PC-9 (cell line): ENCODE data around the gene ECI2. TPM values are rescaled to one million over a fixed set of nuclear protein-coding genes. Genes with fewer than 3 reads are reported as not detected.
A peak's percentile ranks its signal among the peaks of the same experiment; 100 is the strongest.

Experiments used
- BruUV-seq: library from RNA; stranded (reverse); fragments of 400-500 nt; replicated peaks from 2 replicates; lab custom pipeline; 2021; lab: Mats Ljungman, UMichigan
- CTCF ChIA-PET: fragments of 300-600 bp; sonication (Branson Sonifier 250); formaldehyde crosslinking; loops from one replicate; lab custom pipeline; 2022; ENCODE audit warnings: antibody characterized with exemption; lab: Charles Lee
- POLR2A ChIA-PET: fragments of 300-600 bp; sonication (Branson Sonifier 250); formaldehyde crosslinking; loops from one replicate; lab custom pipeline; 2022; ENCODE audit warnings: antibody characterized with exemption; ENCODE audit not compliant: unreplicated experiment; lab: Charles Lee
- DNase-seq, 2 experiments: peaks; one replicate each; pipeline versions ENCODE4 v3.0.0 to v3.0.0-alpha.2; 2015 to 2022; ENCODE audit warnings: mixed read lengths in 1 of 2
- H2AFZ ChIP-seq: fragments of 200-600 bp; sonication (generic); 2 replicates; pipeline ENCODE4 v1.8.1; 2017; ENCODE audit warnings: antibody characterized with exemption
- H3F3A ChIP-seq: fragments of 200-600 bp; sonication (generic); 2 replicates; pipeline ENCODE4 v1.8.1; 2017; ENCODE audit warnings: antibody characterized with exemption, mild to moderate bottlenecking, low read depth; ENCODE audit not compliant: insufficient read depth
- H3K27ac ChIP-seq: fragments of 200-600 bp; sonication (generic); 2 replicates; pipeline ENCODE4 v1.6.1; 2016; ENCODE audit warnings: mixed run types
- H3K27me3 ChIP-seq: fragments of 200-600 bp; sonication (generic); 2 replicates; pipeline ENCODE4 v1.6.1; 2016; ENCODE audit warnings: low read depth, mixed run types; ENCODE audit not compliant: insufficient read depth
- H3K36me3 ChIP-seq: fragments of 200-600 bp; sonication (generic); 2 replicates; pipeline ENCODE4 v1.6.1; 2016; ENCODE audit warnings: low read depth, mixed run types
- H3K4me1 ChIP-seq: fragments of 200-600 bp; sonication (generic); replicated peaks from 2 replicates; pipeline ENCODE4 v1.6.1; 2016; ENCODE audit warnings: mixed run types; ENCODE audit not compliant: insufficient read depth
- H3K4me2 ChIP-seq: fragments of 200-600 bp; sonication (generic); 2 replicates; pipeline ENCODE4 v1.6.1; 2017; ENCODE audit warnings: mixed run types
- H3K4me3 ChIP-seq: fragments of 200-600 bp; sonication (generic); 2 replicates; pipeline ENCODE4 v1.6.1; 2016; ENCODE audit warnings: mixed run types
- H3K79me2 ChIP-seq: fragments of 200-600 bp; sonication (generic); 2 replicates; pipeline ENCODE4 v1.6.1; 2017; ENCODE audit warnings: low read depth, mixed run types
- H3K9me2 ChIP-seq: fragments of 200-600 bp; sonication (generic); 2 replicates; pipeline ENCODE4 v1.8.1; 2017; ENCODE audit warnings: mild to moderate bottlenecking; ENCODE audit not compliant: insufficient read depth
- H3K9me3 ChIP-seq: fragments of 200-600 bp; sonication (generic); 2 replicates; pipeline ENCODE4 v1.8.1; 2016; ENCODE audit warnings: low read depth; ENCODE audit not compliant: insufficient read depth
- H4K20me1 ChIP-seq: fragments of 200-600 bp; sonication (generic); 2 replicates; pipeline ENCODE4 v1.8.1; 2017; ENCODE audit not compliant: insufficient read depth
- CTCF ChIP-seq: fragments of 200-600 bp; sonication (generic); conservative IDR thresholded peaks from 2 replicates; pipeline ENCODE4 v1.6.1; 2017; ENCODE audit warnings: mixed run types, antibody characterized with exemption, mild to moderate bottlenecking, moderate library complexity
- EZH2 ChIP-seq: fragments of 200-600 bp; sonication (generic); IDR thresholded peaks from 2 replicates; pipeline ENCODE4 v1.8.0; 2017; ENCODE audit warnings: antibody characterized with exemption, low read depth
- intact Hi-C: fragments of 100-400 bp; cut with micrococcal nuclease; formaldehyde crosslinking; loops from one replicate; pipeline ENCODE4 v1.10.0; 2022; ENCODE audit not compliant: unreplicated experiment
- total RNA-seq: library from RNA; stranded (reverse); gene quantifications from 2 replicates; pipeline ENCODE4 v1.2.3, GENCODE V29; 2021

Gene ECI2
- total RNA-seq, 1 experiment from 2014 or later, result 45.7 TPM

GRCh38 chr6:4105980-4106536 is 29.3 kb downstream of the ECI2 start:
- DNase-seq, result no peak
- ChIA-PET POLR2A (no interaction called here), CTCF (no interaction called here)
- no peaks in the 10 kb centered on the region for H3K27me3 ChIP-seq
- H3K9me2 ChIP-seq, result no peaks in the 10 kb centered on the region
- H3K4me1 ChIP-seq, result 0 out of 2 replicates have a peak, but pooled peaks cover 6% of the 10 kb centered on the region
- intact Hi-C loops, result no loop called here
- no peaks in the 10 kb centered on the region for H3K9me3 ChIP-seq
- H3K27ac ChIP-seq, result no peak overlapping the region
- no peaks in the 10 kb centered on the region for H3K79me2 ChIP-seq
- no TSS peak for BruUV-seq
- no peak overlapping the region for H3K4me3 ChIP-seq
- no peaks in the 10 kb centered on the region for H3K36me3 ChIP-seq
- H2AFZ ChIP-seq, result no peak overlapping the region
- no peak for TF ChIP-seq EZH2
- TF ChIP-seq CTCF, result no peak
- no peak overlapping the region for H3K4me2 ChIP-seq
- no peaks in the 10 kb centered on the region for H4K20me1 ChIP-seq
- no peaks in the 10 kb centered on the region for H3F3A ChIP-seq

- 0 out of 2 replicates have a peak, but pooled peaks cover 6% of the 10 kb centered on the region for H3K4me1 ChIP-seq
- H3K27me3 ChIP-seq, result no peaks in the 10 kb centered on the region
- no peaks in the 10 kb centered on the region for H3K36me3 ChIP-seq
- no peaks in the 10 kb centered on the region for H3K9me2 ChIP-seq
- BruUV-seq, result no TSS peak
- H3K79me2 ChIP-seq, result no peaks in the 10 kb centered on the region
- CTCF ChIA-PET, result no interaction called here
- no peak overlapping the region for H3K4me2 ChIP-seq
- intact Hi-C loops, result no loop called here
- no peak for TF ChIP-seq CTCF
- no peak for TF ChIP-seq EZH2
- H2AFZ ChIP-seq, result no peak overlapping the region
- DNase-seq, result peak; percentile 18 to 43
- H3K9me3 ChIP-seq, result no peaks in the 10 kb centered on the region
- H3K27ac ChIP-seq, result no peak overlapping the region
- POLR2A ChIA-PET, result no interaction called here
- H3F3A ChIP-seq, result no peaks in the 10 kb centered on the region
- no peak overlapping the region for H3K4me3 ChIP-seq
- no peaks in the 10 kb centered on the region for H4K20me1 ChIP-seq
Measured at GRCh38 chr6:4103929-4104328, 31.4 kb downstream of the ECI2 start.

DNA sequence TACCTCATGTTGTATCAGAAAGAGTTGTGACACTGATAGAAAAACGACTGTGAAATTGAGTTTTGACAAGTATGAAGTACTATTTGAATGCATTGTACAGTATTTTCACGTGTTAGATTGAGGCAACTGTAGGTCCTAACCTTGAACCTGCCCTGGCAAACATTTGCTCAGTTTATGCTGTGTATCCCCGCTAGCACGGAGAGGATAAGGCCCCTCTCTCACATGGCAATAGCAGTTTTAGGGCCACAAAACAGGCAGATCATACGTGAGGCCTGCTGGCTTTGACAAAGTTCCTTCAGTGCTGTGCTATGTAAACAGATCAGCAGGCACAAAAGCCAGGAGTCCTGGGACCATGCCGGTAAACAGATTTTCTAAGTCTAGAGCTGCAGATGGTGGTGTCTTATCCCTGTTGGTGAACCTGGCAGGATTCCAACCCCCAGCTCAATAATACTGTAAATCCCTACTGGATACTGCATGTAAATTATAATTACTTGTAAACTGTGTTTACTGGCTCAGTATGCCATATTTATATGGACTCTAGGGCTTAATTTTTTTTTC is 32.6 kb downstream of the ECI2 start:
- no peaks in the 10 kb centered on the region for H3K36me3 ChIP-seq
- no peak overlapping the region for H3K4me3 ChIP-seq
- no peak overlapping the region for H3K4me2 ChIP-seq
- intact Hi-C loops, result no loop called here
- ChIA-PET CTCF (no interaction called here), POLR2A (no interaction called here)
- TF ChIP-seq EZH2 (no peak), CTCF (no peak)
- H3K9me3 ChIP-seq, result no peaks in the 10 kb centered on the region
- no peaks in the 10 kb centered on the region for H3K79me2 ChIP-seq
- no peak overlapping the region for H3K27ac ChIP-seq
- 0 out of 2 replicates have a peak, but pooled peaks cover 6% of the 10 kb centered on the region for H3K4me1 ChIP-seq
- H3K27me3 ChIP-seq, result no peaks in the 10 kb centered on the region
- H4K20me1 ChIP-seq, result no peaks in the 10 kb centered on the region
- BruUV-seq, result no TSS peak
- no peak overlapping the region for H2AFZ ChIP-seq
- H3K9me2 ChIP-seq, result no peaks in the 10 kb centered on the region
- no peak for DNase-seq
- H3F3A ChIP-seq, result no peaks in the 10 kb centered on the region
